Testis (tissue), 3 donors: ENCODE data around the gene COL4A1. TPM values are rescaled to one million over a fixed set of nuclear protein-coding genes. Genes with fewer than 3 reads are reported as not detected.

Source experiments
- DNase-seq: peaks from one replicate; pipeline ENCODE4 v3.0.0-alpha.2; 2019
- H3K27ac ChIP-seq, 2 donors: fragments of 200-600 bp; sonication (generic); one replicate each; pipeline ENCODE4 v1.5.1; 2019
- H3K27me3 ChIP-seq: fragments of 200-600 bp; sonication (generic); one replicate; pipeline ENCODE4 v1.5.1; 2019
- H3K36me3 ChIP-seq: fragments of 200-600 bp; sonication (generic); one replicate; pipeline ENCODE4 v1.5.1; 2017; ENCODE audit warnings: low read depth; ENCODE audit errors: missing control alignments
- H3K4me1 ChIP-seq: fragments of 200-600 bp; sonication (generic); one replicate; pipeline ENCODE4 v1.5.1; 2019
- H3K4me3 ChIP-seq, 2 donors: fragments of 200-600 bp; sonication (generic); one replicate each; pipeline ENCODE4 v1.5.1; 2017 to 2019
- H3K9me3 ChIP-seq: fragments of 200-600 bp; sonication (generic); one replicate; pipeline ENCODE4 v1.5.1; 2017
- POLR2A ChIP-seq: fragments of 450-650 bp; IDR thresholded peaks from one replicate; pipeline ENCODE4 v1.6.1; 2017; ENCODE audit warnings: antibody characterized with exemption, mild to moderate bottlenecking, moderate library complexity
- WGBS, 2 donors: methylation state at CpG; one replicate each; pipeline ENCODE4 v1.1.5; 2018; 5-methylcytosine and 5-hydroxymethylcytosine counted together
- intact Hi-C: fragments of 100-400 bp; cut with DNase I; formaldehyde crosslinking; loops from one replicate; pipeline ENCODE4 v1.15.1; 2023; ENCODE audit warnings: low total_unique reads
- polyA plus RNA-seq: library from polyadenylated mRNA; stranded (reverse); fragments of 350-450 nt; fragmentation: Illumina TruSeq; extraction: RNeasy Lipid Tissue Mini Kit (QIAGEN cat#74804); gene quantifications from one replicate; pipeline ENCODE4 v1.2.3, GENCODE V29; 2014; ENCODE audit warnings: low read depth, low replicate concordance; ENCODE audit not compliant: insufficient read depth
- total RNA-seq, 2 donors: library from RNA; depleted of rRNA; stranded (reverse); fragments of >200 nt; gene quantifications; one replicate each; pipeline ENCODE4 v1.2.3, GENCODE V29; 2016
- TF ChIP-seq, protein P1 (sequence below), 3 experiments: fragments of 450-650 bp in 2 of 3; fragments of 200-600 bp in 1 of 3; sonication (generic) in 1 of 3; IDR thresholded peaks; one replicate each; pipeline ENCODE4 v1.5.1; 2016 to 2019; ENCODE audit warnings: antibody characterized with exemption in 3 of 3, mild to moderate bottlenecking in 2 of 3, moderate library complexity in 1 of 3

COL4A1 gene
- total and polyA plus RNA-seq, 3 donors from 2014 or later = 35.5 to 43.0 (median 39.0) TPM

DNA sequence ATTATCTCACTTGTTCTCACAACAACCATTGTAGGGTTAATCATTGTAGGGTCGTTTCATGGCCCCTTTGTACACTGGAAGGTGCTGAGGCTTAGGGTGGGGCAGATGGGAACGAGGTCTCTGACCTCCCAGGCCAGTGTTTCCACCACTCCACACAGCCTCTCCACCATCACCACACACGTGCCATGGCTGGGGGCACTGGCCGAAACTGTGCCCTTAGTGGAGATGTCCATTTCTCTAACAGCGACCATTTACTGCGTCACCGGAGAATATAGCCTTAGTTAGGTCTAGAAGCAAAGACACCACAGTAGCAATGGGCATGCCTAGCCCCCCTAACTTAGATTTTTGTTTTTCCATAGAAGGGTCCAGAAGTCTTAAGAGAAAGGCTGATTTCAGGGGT is 36.5 kb downstream of the COL4A1 start:
- intact Hi-C loops = no loop called here
- no peak for DNase-seq

DNA sequence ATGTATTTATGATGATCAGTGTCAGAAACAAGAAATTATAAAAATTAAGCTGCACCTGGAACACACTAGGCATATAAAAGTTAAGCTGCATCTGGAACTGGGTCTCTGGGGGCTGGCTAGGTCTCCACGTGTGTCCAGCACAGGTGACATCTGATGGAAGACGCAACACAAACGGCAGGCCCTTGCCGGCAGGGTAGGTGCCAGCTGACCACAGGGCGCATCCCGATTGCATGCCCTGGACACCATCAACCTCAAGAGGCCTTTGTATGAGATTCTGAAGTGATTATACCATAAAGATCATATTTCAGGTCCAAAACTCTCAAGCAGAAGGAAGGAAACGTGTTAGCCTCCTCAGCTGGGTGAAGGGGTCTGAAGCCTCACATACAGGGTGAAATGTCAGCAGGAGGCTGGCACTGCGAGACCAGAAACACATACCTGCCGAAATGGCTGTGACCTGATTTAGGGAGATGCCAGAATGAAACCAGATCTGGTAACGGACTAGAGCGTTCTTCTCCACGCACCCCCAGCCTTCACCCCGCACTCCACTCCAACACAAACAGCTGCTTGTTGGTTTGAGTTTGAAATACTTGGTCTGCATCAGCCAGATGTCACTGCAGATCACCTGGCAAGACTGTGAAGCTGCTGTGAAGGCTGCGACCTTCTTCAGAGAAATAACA is 37.3 kb downstream of the COL4A1 start:
- H3K27me3 ChIP-seq = no peaks in the 10 kb centered on the region
- no peak for DNase-seq
- WGBS, 2 donors = 72 to 77% methylated on average over 13 to 14 of the region's 14 CpGs
- intact Hi-C loops = no loop called here
- H3K4me1 ChIP-seq = peaks cover 2% of the 10 kb centered on the region
- H3K27ac ChIP-seq = no peak overlapping the region
- TF ChIP-seq, protein P1, sequence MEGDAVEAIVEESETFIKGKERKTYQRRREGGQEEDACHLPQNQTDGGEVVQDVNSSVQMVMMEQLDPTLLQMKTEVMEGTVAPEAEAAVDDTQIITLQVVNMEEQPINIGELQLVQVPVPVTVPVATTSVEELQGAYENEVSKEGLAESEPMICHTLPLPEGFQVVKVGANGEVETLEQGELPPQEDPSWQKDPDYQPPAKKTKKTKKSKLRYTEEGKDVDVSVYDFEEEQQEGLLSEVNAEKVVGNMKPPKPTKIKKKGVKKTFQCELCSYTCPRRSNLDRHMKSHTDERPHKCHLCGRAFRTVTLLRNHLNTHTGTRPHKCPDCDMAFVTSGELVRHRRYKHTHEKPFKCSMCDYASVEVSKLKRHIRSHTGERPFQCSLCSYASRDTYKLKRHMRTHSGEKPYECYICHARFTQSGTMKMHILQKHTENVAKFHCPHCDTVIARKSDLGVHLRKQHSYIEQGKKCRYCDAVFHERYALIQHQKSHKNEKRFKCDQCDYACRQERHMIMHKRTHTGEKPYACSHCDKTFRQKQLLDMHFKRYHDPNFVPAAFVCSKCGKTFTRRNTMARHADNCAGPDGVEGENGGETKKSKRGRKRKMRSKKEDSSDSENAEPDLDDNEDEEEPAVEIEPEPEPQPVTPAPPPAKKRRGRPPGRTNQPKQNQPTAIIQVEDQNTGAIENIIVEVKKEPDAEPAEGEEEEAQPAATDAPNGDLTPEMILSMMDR (IDR thresholded peaks at IDR 0.05) = no peak
- TF ChIP-seq POLR2A = no peak
- H3K36me3 ChIP-seq = no peaks in the 10 kb centered on the region
- H3K4me3 ChIP-seq = no peak overlapping the region
- no peaks in the 10 kb centered on the region for H3K9me3 ChIP-seq

More for the DNA sequence above, 36.5 kb downstream of the COL4A1 start:
- H3K9me3 ChIP-seq = no peaks in the 10 kb centered on the region
- TF ChIP-seq POLR2A = no peak
- TF ChIP-seq, protein P1 (IDR thresholded peaks at IDR 0.05) = no peak
- no peaks in the 10 kb centered on the region for H3K36me3 ChIP-seq
- WGBS, 2 donors = 74 to 79% methylated on average over 7 of the region's 7 CpGs
- no peak overlapping the region for H3K4me3 ChIP-seq
- H3K27me3 ChIP-seq = no peaks in the 10 kb centered on the region
- no peaks in the 10 kb centered on the region for H3K4me1 ChIP-seq
- H3K27ac ChIP-seq = no peak overlapping the region

DNA sequence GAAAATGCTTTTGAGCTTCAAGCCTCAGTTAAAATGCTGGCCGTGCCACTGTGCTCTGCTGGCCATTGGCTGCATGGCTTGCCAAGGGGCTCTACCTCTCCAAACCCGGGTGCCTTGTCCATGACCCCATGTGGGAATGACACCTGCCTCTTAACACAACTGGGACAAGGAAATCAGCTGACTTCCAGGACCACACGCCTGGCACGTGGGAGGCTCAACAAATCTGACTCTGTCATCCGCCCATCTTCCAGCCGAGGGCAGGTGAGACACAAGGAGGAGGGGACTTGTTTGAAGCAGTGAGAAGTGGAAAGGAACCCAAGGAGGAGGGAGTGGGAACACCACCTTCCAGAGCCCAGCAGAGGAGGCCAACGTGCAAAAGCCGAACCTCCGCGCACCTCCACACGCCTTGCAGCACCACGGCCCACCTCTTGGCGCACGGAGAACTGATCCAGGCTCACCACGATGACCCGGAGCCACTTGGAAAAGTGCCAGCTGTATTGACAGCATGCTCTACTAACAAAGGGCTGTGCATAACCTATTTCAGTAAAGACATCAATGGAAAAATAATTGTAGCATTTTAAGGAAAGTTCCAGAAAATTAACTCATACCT is 38.3 kb downstream of the COL4A1 start:
- TF ChIP-seq POLR2A = no peak
- TF ChIP-seq, protein P1 (IDR thresholded peaks at IDR 0.05) = no peak
- H3K4me1 ChIP-seq = peaks cover 10% of the 10 kb centered on the region
- DNase-seq = no peak
- no peak overlapping the region for H3K27ac ChIP-seq
- intact Hi-C loops = no loop called here
- no peaks in the 10 kb centered on the region for H3K9me3 ChIP-seq
- no peak overlapping the region for H3K4me3 ChIP-seq
- H3K36me3 ChIP-seq = no peaks in the 10 kb centered on the region
- WGBS, 2 donors = 84 to 89% methylated on average over 15 to 16 of the region's 16 CpGs
- H3K27me3 ChIP-seq = no peaks in the 10 kb centered on the region

DNA sequence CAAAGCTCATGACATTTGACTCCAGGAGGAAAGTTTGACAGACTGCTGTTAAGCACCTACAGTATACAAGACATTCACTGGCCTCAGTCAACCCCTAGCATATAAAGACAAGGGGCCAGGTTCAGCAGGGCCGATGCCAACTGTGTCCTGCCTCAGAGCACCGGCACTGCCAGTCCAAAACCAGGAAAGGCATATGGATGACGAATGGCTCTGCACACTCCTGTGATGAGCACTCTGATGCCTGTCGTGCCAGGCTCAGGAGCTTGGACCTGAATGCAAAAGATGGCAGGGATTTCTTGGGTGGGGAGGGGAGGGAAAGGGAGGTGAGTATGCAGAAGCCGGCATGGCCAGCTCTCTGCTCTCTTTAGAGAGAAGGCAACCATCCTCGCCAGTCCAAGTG is 38.9 kb downstream of the COL4A1 start:
- intact Hi-C loops = no loop called here
- no peak for DNase-seq
- no peaks in the 10 kb centered on the region for H3K27me3 ChIP-seq
- H3K9me3 ChIP-seq = no peaks in the 10 kb centered on the region
- H3K4me3 ChIP-seq = no peak overlapping the region
- peaks cover 17% of the 10 kb centered on the region for H3K4me1 ChIP-seq
- TF ChIP-seq, protein P1 (IDR thresholded peaks at IDR 0.05) = no peak
- no peak for TF ChIP-seq POLR2A
- H3K27ac ChIP-seq = no peak overlapping the region
- WGBS, 2 donors = 80 to 95% methylated on average over 6 of the region's 6 CpGs
- no peaks in the 10 kb centered on the region for H3K36me3 ChIP-seq
